SK-N-SH (cell line): Measurements from ENCODE around the gene CSTPP1. TPM values are rescaled to one million over a fixed set of nuclear protein-coding genes. Genes with fewer than 3 reads are reported as not detected.

Experiments
- CTCF ChIA-PET: fragments of 300-600, 350-600 bp; formaldehyde crosslinking; extraction: SDS; loops from one replicate; lab custom pipeline; 2021; lab: Yijun Ruan, JAX
- POLR2A ChIA-PET: fragments of 350-600 bp; sonication (Branson Sonifier 250); formaldehyde crosslinking; extraction: SDS; loops from one replicate; lab custom pipeline; 2020; ENCODE audit warnings: antibody characterized with exemption, inconsistent platforms; lab: Yijun Ruan, JAX
- DNase-seq: peaks from one replicate; pipeline ENCODE4 v3.0.0; 2012
- H2AFZ ChIP-seq: fragments of 200-600 bp; sonication (generic); 2 replicates; pipeline ENCODE4 v1.8.1; 2016; ENCODE audit warnings: antibody characterized with exemption, mild to moderate bottlenecking, low read depth
- H3F3A ChIP-seq: fragments of 200-600 bp; sonication (generic); replicated peaks from 2 replicates; pipeline ENCODE3; 2016; ENCODE audit warnings: antibody characterized with exemption, mild to moderate bottlenecking; ENCODE audit not compliant: insufficient read depth
- H3K27ac ChIP-seq, 2 experiments: fragments of 200-500 bp in 1 of 2; fragments of 200-600 bp in 1 of 2; sonication (Bioruptor generic) in 1 of 2; sonication (generic), shearing (Covaris generic) in 1 of 2; 2 replicates each; pipeline versions ENCODE4 v1.5.1 to v1.6.1; 2014 to 2016; ENCODE audit warnings: low read depth in 2 of 2, inconsistent platforms in 1 of 2, low read length in 1 of 2, mild to moderate bottlenecking in 1 of 2, mixed read lengths in 1 of 2
- H3K27me3 ChIP-seq: fragments of 200-600 bp; sonication (generic), shearing (Covaris generic); 2 replicates; pipeline ENCODE4 v1.6.1; 2016; ENCODE audit warnings: mixed run types; ENCODE audit not compliant: insufficient read depth
- H3K36me3 ChIP-seq, 2 experiments: fragments of 200-500 bp in 1 of 2; fragments of 200-600 bp in 1 of 2; sonication (Bioruptor generic) in 1 of 2; sonication (generic) in 1 of 2; replicated peaks in 1 of 2; 2 replicates each; pipeline versions ENCODE3 to v1.5.1; 2014 to 2016; ENCODE audit warnings: low read length in 1 of 2, mild to moderate bottlenecking in 1 of 2; ENCODE audit not compliant: insufficient read depth in 2 of 2, control insufficient read depth in 1 of 2
- H3K4me1 ChIP-seq, 2 experiments: fragments of 200-500 bp in 1 of 2; fragments of 200-600 bp in 1 of 2; sonication (Bioruptor generic) in 1 of 2; sonication (generic), shearing (Covaris generic) in 1 of 2; 2 replicates each; pipeline versions ENCODE4 v1.5.1 to v1.6.1; 2014 to 2016; ENCODE audit warnings: low read depth in 1 of 2, low read length in 1 of 2, mixed run types in 1 of 2; ENCODE audit not compliant: insufficient read depth in 2 of 2, control insufficient read depth in 1 of 2
- H3K4me2 ChIP-seq: fragments of 200-600 bp; sonication (generic), shearing (Covaris generic); 2 replicates; pipeline ENCODE4 v1.6.1; 2017; ENCODE audit warnings: mixed run types
- H3K4me3 ChIP-seq, 2 experiments: fragments of 200-500 bp in 1 of 2; fragments of 200-600 bp in 1 of 2; sonication (Bioruptor generic) in 1 of 2; sonication (generic), shearing (Covaris generic) in 1 of 2; 2 replicates each; pipeline versions ENCODE4 v1.5.1 to v1.8.1; 2014 to 2016; ENCODE audit warnings: low read depth in 2 of 2, inconsistent platforms in 1 of 2, low read length in 1 of 2, mild to moderate bottlenecking in 1 of 2, mixed read lengths in 1 of 2, moderate library complexity in 1 of 2
- H3K79me2 ChIP-seq: fragments of 200-600 bp; sonication (generic); 2 replicates; pipeline ENCODE4 v1.8.1; 2017; ENCODE audit warnings: mild to moderate bottlenecking; ENCODE audit not compliant: insufficient read depth
- H3K9ac ChIP-seq: fragments of 200-600 bp; sonication (generic); 2 replicates; pipeline ENCODE4 v1.6.1; 2017; ENCODE audit warnings: mixed run types
- H3K9me2 ChIP-seq: fragments of 200-600 bp; sonication (generic); 2 replicates; pipeline ENCODE4 v1.6.1; 2017; ENCODE audit warnings: mixed run types
- H3K9me3 ChIP-seq: fragments of 200-600 bp; sonication (generic); 2 replicates; pipeline ENCODE4 v1.6.1; 2017; ENCODE audit warnings: mixed run types, mild to moderate bottlenecking, moderate library complexity
- H4K20me1 ChIP-seq: fragments of 200-600 bp; sonication (generic); 2 replicates; pipeline ENCODE4 v1.6.1; 2017; ENCODE audit warnings: mild to moderate bottlenecking, mixed run types; ENCODE audit not compliant: insufficient read depth
- EP300 ChIP-seq, 2 experiments: IDR thresholded peaks; 2 replicates each; pipeline versions ENCODE4 v1.4.0 to v1.6.1; 2012; ENCODE audit warnings: borderline replicate concordance in 1 of 2, low read depth in 1 of 2, low read length in 1 of 2
- EZH2phosphoT487 ChIP-seq: fragments of 200-600 bp; sonication (generic); IDR thresholded peaks from 2 replicates; pipeline ENCODE4 v1.6.1; 2017; ENCODE audit warnings: low read depth, mixed run types, mild to moderate bottlenecking, antibody characterized with exemption, moderate library complexity, borderline replicate concordance
- FOSL2 ChIP-seq: IDR thresholded peaks from 2 replicates; pipeline ENCODE4 v1.4.0; 2012; ENCODE audit warnings: low read depth, mild to moderate bottlenecking, moderate library complexity, borderline replicate concordance
- FOXJ3 ChIP-seq: sonication (generic); formaldehyde crosslinking; IDR thresholded peaks from 2 replicates; pipeline ENCODE4 v1.5.1; 2020; ENCODE audit warnings: mild to moderate bottlenecking, missing genetic modification reagents
- FOXM1 ChIP-seq: IDR thresholded peaks from 2 replicates; pipeline ENCODE4 v1.4.0; 2012; ENCODE audit warnings: low read depth, mild to moderate bottlenecking
- GATA2 ChIP-seq: sonication (generic); formaldehyde crosslinking; IDR thresholded peaks from 2 replicates; pipeline ENCODE4 v1.5.0; 2020; ENCODE audit warnings: mild to moderate bottlenecking, missing genetic modification reagents
- IRF3 ChIP-seq: fragments of 150-350 bp; IDR thresholded peaks from 2 replicates; pipeline ENCODE4 v1.6.1; 2016; ENCODE audit warnings: mild to moderate bottlenecking, low read depth, low read length
- MEF2A ChIP-seq: IDR thresholded peaks from 2 replicates; pipeline ENCODE4 v1.4.0; 2012; ENCODE audit warnings: low read depth, borderline replicate concordance
- NRF1 ChIP-seq: IDR thresholded peaks from 2 replicates; pipeline ENCODE4 v1.6.1; 2012; ENCODE audit warnings: low read depth, mild to moderate bottlenecking, low read length
- PBX3 ChIP-seq: IDR thresholded peaks from 2 replicates; pipeline ENCODE4; 2012
- RAD21 ChIP-seq: IDR thresholded peaks from 2 replicates; pipeline ENCODE4 v1.6.1; 2012; ENCODE audit warnings: mild to moderate bottlenecking, low read length
- RFX5 ChIP-seq: IDR thresholded peaks from 2 replicates; pipeline ENCODE4 v1.6.1; 2012; ENCODE audit warnings: mild to moderate bottlenecking, improper control_type of control experiment, low read length
- SIN3A ChIP-seq: IDR thresholded peaks from 2 replicates; pipeline ENCODE4 v1.6.1; 2012; ENCODE audit warnings: low read depth, mild to moderate bottlenecking, low read length, moderate library complexity, borderline replicate concordance
- SMC3 ChIP-seq: IDR thresholded peaks from 2 replicates; pipeline ENCODE4 v1.6.1; 2012; ENCODE audit warnings: low read depth, low read length, improper control_type of control experiment
- TAF1 ChIP-seq: IDR thresholded peaks from 2 replicates; pipeline ENCODE4 v1.6.1; 2012; ENCODE audit warnings: low read depth, mild to moderate bottlenecking, low read length, moderate library complexity, borderline replicate concordance
- TEAD4 ChIP-seq: IDR thresholded peaks from 2 replicates; pipeline ENCODE4 v1.4.0; 2012; ENCODE audit warnings: mild to moderate bottlenecking, borderline replicate concordance; ENCODE audit not compliant: insufficient read depth
- YY1 ChIP-seq: IDR thresholded peaks from 2 replicates; pipeline ENCODE4 v1.4.0; 2012; ENCODE audit warnings: low read depth, mild to moderate bottlenecking
- WGBS: methylation state at CpG from one replicate; pipeline ENCODE4 v1.1.6; 2017; ENCODE audit warnings: low lambda C conversion rate; 5-methylcytosine and 5-hydroxymethylcytosine counted together
- polyA plus RNA-seq, 3 experiments: library from polyadenylated mRNA; depleted of rRNA; stranded (reverse); fragments of >200 nt; gene quantifications; 2 replicates each; pipeline ENCODE4 v1.2.3, GENCODE V29; 2012
- TF ChIP-seq, protein P1 (sequence below): IDR thresholded peaks from 2 replicates; pipeline ENCODE4 v1.4.0; 2012; ENCODE audit warnings: low read depth, borderline replicate concordance
- TF ChIP-seq, protein P2 (sequence below): fragments of 150-350 bp; IDR thresholded peaks from 2 replicates; pipeline ENCODE4 v1.6.1; 2017; ENCODE audit warnings: antibody characterized with exemption, low read length, low read depth, borderline replicate concordance

Gene CSTPP1
- polyA plus RNA-seq, 1 of the 3 experiments (the other 2 are of a cell fraction), result 85.7 TPM

DNA sequence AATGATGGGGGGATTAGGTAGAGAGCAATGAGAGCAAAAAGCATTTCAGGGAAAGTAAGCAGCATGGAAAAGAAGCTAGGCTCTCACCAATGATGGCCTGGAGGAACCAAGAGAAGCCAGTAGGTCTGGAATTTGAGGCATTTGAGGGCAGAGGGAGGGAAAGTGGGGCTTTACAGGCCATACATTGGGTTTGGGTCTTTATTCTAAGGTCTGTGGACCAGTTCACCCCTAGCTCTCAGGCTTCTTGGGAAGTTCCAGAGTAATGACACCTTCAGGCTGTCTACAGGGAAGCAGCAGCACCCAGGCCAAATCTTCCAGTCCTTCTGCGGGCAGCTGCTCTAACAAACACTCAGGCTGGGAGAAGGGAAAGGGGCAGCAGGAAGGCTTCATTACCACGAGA, 210.7 kb downstream of the CSTPP1 start:
- ChIA-PET POLR2A (no interaction called here), CTCF (interaction anchor here (0.9 to 1.9 kb wide), 8 partner anchors 14 to 256 kb away, joined by 3 to 8 read pairs (median 4); partner anchors contain the start of gene CSTPP1)
- Histone ChIP-seq H3K9me3 (no peaks in the 10 kb centered on the region), H2AFZ (no peak overlapping the region), H3F3A (peaks cover 11% of the 10 kb centered on the region), H3K9me2 (no peaks in the 10 kb centered on the region), H3K79me2 (no peaks in the 10 kb centered on the region), H3K4me3 (no peak overlapping the region), H3K36me3 (peaks cover 0 to 6% of the 10 kb centered on the region in 2 experiments), H4K20me1 (no peaks in the 10 kb centered on the region), H3K4me1 (peaks cover 2 to 29% of the 10 kb centered on the region in 2 experiments; a peak in 1 of 4 replicates), H3K4me2 (no peak overlapping the region), H3K9ac (no peak overlapping the region), H3K27ac (no peak overlapping the region), H3K27me3 (no peaks in the 10 kb centered on the region)
- TF ChIP-seq FOXM1 (no peak), EP300 (IDR thresholded peaks at IDR 0.05; ENCODE audit: borderline replicate concordance in 1 of 2, low read depth in 1 of 2, low read length in 1 of 2) (no peak), IRF3 (no peak), NRF1 (no peak), RFX5 (no peak), SIN3A (no peak), FOXJ3 (CRISPR knock-in tag) (no peak), MEF2A (no peak), SMC3 (no peak), TEAD4 (no peak), FOSL2 (no peak), EZH2phosphoT487 (no peak), GATA2 (CRISPR knock-in tag) (no peak)
- TF ChIP-seq, protein P1, sequence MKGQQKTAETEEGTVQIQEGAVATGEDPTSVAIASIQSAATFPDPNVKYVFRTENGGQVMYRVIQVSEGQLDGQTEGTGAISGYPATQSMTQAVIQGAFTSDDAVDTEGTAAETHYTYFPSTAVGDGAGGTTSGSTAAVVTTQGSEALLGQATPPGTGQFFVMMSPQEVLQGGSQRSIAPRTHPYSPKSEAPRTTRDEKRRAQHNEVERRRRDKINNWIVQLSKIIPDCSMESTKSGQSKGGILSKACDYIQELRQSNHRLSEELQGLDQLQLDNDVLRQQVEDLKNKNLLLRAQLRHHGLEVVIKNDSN, result no peak
- no peak for DNase-seq
- 86% methylated on average over 2 of the region's 2 CpGs for WGBS

DNA sequence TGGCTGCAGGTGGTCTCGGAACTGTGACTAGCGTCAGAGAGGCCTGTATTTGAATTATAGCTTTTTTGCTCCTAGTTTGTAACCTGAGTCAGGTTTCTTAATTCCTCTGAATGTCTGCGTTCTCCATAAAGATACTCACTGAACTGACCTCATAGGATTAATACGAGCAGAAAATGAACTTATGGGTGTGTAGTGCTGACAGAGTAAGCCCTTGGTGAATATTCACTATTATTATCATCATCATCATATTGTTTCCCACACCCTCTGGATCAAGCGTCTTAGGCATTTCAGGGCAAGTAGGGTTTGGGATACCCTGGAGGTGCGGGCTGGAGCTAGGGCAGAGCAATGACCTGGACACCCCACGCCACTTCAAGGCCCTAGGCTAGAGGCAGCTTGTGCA, 211.1 kb downstream of the CSTPP1 start:
- Histone ChIP-seq H3K9ac (no peak overlapping the region), H3F3A (peaks cover 11% of the 10 kb centered on the region), H3K4me3 (no peak overlapping the region), H3K9me2 (no peaks in the 10 kb centered on the region), H3K27ac (no peak overlapping the region), H3K4me1 (peaks cover 5 to 26% of the 10 kb centered on the region in 2 experiments; a peak in 2 of 4 replicates), H3K79me2 (no peaks in the 10 kb centered on the region), H2AFZ (no peak overlapping the region), H4K20me1 (no peaks in the 10 kb centered on the region), H3K27me3 (no peaks in the 10 kb centered on the region), H3K4me2 (no peak overlapping the region), H3K36me3 (peaks cover 0 to 6% of the 10 kb centered on the region in 2 experiments), H3K9me3 (no peaks in the 10 kb centered on the region)
- ChIA-PET POLR2A (no interaction called here), CTCF (interaction anchor here (0.9 to 1.6 kb wide), 5 partner anchors 13 to 228 kb away, joined by 3 to 8 read pairs (median 4); partner anchors contain the start of gene CSTPP1)
- WGBS, result over 99% methylated on average over 7 of the region's 7 CpGs
- DNase-seq, result no peak
- TF ChIP-seq RAD21 (no peak), IRF3 (no peak), TEAD4 (no peak), TAF1 (no peak), MEF2A (no peak), PBX3 (no peak), YY1 (no peak)
- TF ChIP-seq, protein P2, sequence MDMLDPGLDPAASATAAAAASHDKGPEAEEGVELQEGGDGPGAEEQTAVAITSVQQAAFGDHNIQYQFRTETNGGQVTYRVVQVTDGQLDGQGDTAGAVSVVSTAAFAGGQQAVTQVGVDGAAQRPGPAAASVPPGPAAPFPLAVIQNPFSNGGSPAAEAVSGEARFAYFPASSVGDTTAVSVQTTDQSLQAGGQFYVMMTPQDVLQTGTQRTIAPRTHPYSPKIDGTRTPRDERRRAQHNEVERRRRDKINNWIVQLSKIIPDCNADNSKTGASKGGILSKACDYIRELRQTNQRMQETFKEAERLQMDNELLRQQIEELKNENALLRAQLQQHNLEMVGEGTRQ, result no peak
